Activated CD4-positive, alpha-beta T cell treated with anti-CD3 and anti-CD28 coated beads for 1 hour (primary cell): ENCODE data around the gene ZNF606.
A peak's percentile ranks its signal among the peaks of the same experiment; 100 is the strongest.
"Not testable (repeated sequence)": the region's sequence is repeated elsewhere in the genome, so short reads cannot be mapped to it uniquely, and the experiment has no call there.

ENCODE experiments used
- DNase-seq: peaks from one replicate; pipeline ENCODE4 v3.0.0-alpha.2; 2020

Gene ZNF606

DNA sequence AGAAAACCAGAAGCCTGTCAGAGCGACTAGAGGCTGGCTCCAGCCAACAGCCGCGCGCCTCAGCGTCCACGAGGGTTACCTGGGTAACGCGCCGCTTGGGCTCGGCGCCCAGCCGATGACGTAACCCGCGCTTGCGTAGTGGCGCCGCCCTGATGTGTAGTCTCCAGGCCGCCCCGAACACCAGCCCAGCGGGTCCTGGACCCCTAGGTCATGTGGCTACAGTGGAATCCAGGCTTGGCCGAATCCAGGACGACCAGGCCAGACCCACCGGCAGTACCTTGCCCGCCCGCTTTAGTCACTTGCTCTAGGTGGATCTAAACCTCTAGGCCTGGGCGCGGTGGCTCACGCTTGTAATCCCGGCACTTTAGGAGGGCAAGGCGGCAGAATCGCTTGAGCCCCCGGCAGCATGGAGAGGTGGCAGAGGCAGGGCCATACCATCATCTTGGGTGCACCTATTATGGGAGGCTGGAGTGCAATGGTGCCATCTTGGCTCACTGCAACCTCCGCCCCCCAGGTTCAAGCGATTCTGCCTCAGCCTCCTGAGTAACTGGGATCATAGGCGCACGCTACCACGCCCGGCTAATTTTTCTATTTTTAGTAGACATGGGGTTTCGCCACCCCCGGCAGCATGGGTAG, 7.2 kb upstream of the ZNF606 start:
- peak; percentile 29 for DNase-seq

DNA sequence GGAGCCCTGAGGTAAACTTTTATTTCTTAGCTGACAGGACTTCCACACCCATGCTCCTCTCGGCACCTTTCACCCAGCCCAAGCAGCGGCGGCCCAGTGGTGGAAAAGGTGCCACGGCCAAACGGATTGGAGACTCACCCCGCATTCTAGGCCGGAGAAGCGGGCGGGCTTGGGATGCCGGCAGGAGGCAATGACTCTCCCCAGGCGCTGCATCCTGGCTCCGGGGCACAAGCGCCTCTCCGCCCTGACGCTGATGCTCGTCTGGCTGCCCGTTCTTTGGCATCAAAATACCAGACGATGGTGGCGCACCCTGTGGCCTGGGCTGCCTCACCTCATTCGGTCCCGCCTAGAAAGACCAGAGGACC, 6.7 kb upstream of the ZNF606 start:
- DNase-seq: no peak

DNA sequence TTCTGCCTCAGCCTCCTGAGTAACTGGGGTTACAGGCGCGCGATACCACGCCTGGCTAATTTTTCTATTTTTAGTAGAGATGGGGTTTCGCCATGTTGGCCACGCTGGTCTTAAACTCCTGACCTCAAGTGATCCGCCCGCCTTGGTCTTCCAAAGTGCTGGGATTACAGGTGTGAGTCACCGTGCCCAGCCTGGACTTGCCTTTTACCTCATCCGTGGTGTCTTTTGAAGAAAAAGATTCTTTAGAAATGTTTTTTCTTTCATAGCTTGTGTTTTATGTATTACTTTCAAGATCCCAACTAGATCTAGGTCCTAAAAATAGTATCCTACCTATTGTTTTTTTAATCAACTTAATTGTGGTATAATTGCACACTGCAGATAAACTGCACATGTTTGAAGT, 6.3 kb upstream of the ZNF606 start:
- not testable (repeated sequence) for DNase-seq

DNA sequence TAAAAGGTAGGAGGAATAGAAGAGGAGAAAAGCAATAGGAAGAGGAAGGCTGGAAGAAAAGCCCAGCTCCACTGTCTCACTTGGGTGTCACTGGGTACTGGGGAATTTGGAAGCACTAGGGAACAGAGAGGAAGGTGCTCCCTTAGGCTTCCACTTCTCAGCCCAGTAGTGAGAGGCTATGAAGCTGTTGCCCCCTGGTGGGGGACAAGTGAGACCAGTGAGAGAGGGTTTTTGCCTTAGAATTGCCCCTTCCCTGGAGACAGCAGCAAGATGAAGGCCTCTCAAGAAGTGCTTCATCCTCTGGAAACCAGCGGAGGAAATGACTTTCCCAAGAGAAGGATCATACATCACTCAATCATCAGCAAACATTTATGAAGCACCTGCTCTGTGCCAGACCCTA, 4.7 kb upstream of the ZNF606 start:
- no peak for DNase-seq

DNA sequence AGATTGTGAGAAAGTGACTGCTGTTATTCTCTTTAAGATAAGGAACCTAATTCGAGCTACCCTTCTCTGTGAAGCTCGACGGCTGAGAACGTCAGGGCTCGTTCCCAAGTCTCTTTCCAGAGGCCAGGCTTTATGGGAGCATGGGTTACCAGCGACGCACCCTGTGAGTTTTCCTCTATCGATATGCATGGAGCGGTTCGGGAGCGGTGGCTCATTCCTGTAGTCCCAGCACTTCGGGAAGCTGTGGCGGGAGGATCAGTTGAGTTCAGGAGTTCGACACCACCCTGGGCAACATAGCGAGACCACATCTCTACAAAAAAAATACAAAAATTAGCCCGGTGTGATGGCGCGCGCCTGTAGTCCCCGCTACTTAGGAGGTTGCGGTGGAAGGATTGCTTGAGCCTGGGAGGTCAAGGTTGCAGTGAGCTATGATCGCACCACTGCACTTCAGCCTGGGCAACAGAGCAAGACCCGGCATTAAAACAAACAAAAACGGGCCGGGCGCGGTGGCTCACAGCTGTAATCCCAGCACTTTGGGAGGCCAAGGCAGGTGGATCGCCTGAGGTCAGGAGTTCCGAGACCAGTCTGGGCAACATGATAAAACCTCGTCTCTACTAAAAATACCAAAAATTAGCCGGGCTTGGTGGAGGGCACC, 681 bp upstream of the ZNF606 start:
- no peak for DNase-seq

DNA sequence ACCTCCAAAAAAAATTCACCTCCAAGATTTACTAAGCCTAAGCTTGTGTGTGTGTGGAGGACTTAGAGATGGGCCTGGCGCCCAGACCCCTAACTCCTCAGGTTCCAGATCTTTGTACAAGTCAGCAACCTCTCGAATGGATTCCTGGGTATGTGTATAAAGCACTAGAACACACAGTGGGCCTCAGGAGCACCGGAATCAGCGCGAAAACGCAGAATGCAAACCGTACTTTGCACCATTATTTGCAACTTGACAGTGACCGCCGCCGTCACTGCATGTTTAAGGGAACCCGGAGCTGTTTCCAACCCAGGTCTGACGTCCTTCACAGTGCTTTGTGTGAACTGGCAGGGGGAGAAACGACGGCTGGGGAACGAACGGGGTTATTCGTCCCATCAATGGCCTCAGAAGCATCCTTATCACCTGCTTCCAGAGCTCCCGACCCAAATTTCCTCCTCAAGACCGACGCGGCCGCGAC, 688 bp downstream of the ZNF606 start:
- DNase-seq: no peak

DNA sequence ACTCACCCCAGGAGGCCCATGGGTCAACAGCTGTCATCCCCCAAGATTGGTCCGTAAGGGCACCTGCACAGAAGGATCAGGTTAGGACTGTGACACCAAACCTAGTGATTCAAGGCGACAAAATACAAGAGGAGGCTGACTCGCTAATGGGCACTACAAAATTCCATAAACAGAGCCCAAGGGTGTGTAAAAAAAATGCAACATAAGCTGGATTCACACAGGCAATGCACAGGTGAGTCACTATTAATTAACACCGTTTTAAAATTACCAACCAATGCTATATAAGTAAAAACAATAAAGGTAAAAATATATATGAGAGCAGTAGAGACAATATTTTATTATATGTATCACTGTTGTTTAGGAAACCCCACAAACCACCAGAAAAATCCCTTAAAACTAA, 1.9 kb downstream of the ZNF606 start:
- DNase-seq: no peak

DNA sequence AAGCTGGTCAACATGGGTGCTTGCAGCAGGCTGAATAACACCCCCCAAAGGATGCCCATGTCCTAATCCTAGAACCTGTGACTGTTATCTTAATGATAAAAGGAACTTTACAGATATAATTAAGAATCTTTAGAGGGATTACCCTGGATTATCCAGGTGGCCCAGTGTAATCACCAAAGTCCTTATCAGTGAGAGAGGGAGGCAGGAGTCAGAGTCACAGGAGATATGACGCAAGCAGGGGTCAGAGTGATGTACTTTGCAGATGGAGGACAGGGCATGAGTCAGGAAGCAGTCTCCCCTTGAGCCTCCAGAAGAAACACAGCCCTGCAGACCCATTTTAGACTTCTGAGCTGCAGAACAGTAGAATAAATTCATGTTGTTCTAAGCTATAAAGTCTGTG, 9.8 kb downstream of the ZNF606 start:
- DNase-seq: no peak

DNA sequence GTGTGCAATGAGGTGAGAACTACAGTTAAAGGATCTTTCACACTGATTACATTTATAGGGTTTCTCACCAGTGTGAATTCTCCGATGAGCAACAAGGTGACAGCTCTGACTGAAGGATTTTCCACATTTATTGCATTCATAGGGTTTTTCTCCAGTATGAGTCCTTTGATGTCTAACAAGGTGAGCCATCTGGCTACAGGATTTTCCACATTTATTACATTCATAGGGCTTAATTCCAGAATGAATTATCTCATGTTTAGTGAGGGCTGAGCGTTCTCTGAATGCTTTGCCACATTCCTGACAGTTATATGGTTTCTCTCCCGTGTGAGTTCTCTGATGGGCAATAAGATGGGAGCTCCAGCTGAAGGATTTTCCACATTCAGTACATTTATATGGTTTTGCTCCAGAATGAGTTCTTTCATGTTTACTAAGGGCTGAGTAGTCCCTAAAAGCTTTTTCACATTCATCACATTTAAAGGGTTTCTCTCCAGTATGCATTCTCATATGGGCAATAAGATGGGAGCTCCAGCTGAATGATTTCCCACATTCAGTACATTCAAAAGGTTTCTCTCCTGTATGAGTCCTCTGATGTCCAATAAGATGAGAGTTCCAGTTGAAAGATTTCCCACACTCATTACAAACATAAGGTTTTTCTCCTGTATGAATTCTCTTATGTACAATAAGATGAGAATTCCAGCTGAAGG, 23.9 kb downstream of the ZNF606 start:
- no peak for DNase-seq

DNA sequence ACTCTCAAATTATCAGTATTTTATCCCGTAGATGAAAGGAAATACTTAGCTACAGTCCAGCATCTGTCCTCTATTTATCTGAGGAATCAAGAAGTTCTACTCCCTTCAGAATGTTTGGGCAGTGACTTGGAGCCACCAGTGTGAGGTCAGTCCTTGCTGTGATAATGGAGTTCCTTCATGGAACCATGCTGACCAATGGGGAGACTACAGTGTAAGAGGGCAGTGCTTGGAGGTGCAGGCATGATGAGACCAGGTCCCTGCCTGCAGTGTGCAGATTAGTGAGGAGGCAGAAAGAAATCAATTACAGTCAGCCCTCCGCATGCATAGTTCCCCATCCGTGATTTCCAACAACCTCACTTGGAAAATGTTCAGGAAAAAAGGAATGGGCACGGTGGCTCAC, 28.2 kb downstream of the ZNF606 start, which contains the start of gene C19orf18:
Gene C19orf18, minus strand, starts transcription at position 101 of the 400 bp plus-strand sequence. CDS start 102 bp downstream, outside the sequence.
- DNase-seq: no peak

DNA sequence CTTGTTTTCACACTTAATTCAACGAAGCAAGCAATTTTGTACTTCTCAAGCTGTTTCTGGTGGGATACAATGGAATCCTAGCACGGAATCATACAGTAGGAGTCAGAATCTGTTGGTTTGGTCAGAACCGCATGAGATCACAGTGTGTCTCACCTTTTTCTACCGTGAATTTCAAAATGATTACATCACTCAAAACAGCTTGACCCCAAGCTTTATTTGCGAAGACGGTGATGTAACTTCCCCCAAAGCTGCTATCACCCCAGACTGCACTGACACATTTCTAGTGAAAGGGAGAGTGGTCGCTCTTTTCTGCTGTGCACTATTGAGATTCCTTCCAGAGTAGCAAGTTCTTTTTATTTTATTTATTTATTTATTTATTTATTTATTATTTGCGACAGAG, 37.9 kb downstream of the ZNF606 start:
- DNase-seq: no peak

DNA sequence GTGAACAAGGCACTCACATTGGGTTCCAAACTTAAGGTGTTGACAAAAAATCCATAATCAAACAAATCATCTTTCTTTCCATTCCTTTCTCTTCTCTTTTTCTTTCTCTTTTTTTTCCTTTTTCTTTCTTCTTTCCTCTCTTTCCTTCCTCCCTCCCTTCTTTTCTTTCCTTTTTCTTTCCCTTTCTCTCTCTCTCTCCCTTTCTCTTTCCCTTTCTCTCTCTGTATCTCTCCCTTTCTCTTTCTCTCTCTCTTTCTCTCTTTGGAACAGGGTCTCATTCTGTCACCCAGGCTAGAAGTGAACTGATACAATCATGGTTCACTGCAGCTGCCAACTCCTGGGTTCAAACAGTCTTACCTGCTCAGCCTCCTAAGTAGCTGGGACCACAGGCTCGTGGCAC, 40.8 kb downstream of the ZNF606 start:
- DNase-seq: no peak

DNA sequence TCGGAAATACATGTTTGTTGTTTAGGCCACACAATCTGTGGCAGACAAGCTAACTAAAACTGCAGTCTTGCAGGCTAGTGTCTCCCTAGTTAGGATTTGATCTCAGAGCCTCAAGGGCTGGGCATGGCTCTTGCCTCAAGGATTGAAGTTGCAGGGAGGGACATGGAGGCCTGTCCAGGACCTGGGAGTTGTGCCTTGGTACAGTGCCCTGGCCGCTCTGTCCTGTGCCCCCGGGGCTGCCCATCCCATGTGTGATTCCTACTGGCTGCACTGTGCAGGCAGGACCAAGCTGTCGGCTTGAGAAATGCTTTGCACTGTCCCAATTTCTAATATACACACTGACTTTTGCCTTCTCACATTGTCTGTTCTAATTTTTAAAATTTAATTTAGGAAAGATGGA, 47.6 kb downstream of the ZNF606 start:
- DNase-seq: no peak

DNA sequence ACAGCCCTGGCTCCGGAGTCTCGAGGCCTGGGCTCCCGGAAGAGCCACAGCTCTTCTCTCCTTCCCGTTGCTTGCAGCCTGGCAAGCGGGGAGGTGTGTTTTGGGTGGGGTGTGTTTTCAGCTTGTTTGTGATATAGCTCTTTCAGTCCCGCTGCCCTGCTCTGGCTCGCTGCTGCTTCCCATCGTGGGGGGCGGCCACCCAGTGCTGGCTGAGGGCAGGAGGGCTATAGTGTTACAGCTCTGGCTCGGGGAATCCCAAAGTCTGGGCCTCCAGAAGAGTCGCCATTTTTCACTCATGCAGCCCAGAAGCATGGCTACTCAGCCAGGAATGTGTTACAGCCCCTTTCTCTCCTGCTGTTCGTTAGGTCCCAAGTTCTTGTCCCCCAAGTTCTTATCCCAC, 52.9 kb downstream of the ZNF606 start:
- DNase-seq: no peak

DNA sequence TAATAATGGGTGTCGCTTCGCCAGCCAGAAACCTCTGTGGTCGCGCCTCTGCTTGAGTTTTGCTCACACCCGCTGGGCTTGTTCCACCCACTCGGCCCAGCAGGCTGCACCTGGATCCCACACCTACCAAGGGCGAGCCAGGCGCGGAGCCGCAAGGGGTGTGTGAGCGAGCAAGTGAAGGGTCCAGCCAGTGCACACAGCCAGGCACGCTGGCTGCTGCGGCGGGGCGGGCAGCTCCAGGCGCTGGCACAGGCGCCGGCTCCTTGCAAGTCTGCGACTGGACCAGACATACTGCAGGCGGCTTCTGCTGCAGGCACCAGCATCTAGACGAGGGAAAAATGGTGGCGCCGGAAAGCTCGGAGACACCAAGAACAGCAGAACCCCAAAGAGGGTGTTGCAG, 53.3 kb downstream of the ZNF606 start:
- no peak for DNase-seq

DNA sequence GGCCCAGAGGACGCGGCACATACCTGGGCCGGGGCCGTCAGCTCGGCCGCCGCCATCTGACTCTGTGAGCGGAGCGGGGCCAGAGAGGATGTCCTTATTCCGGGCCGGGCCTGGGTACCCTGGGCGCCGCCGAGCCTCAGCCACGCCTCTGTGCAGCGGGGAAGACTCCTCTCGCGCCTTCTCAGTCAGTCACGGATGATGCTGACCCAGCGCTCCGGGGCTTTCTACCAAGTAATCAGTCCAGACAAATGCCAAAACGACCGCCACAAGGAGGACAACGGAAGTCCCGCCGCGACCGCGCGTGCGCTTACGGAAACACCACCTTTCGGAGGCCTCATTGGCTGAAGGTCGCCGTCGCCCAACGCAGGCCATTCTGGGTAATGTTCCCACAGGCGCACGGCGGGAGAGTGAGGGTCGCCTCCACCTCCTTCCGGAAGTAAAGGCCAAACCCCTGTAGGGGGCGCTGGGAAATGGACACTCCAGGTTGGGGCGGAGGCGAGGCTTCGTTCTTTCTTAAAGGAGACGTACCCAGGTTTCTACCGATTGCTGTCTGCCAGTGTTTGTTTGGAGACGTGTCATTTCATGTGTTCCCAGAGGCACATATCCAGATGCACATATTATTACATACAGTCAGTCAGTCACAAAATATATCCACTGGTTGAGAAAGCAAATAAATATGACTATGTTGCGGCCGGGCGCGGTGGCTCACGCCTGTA, 55.0 kb downstream of the ZNF606 start, which contains the start of gene ZNF256:
Gene ZNF256, minus strand, starts transcription at position 288 of the 716 bp plus-strand sequence. Its CDS starts 232 bp downstream, at position 56.
- DNase-seq: peak; percentile 78

DNA sequence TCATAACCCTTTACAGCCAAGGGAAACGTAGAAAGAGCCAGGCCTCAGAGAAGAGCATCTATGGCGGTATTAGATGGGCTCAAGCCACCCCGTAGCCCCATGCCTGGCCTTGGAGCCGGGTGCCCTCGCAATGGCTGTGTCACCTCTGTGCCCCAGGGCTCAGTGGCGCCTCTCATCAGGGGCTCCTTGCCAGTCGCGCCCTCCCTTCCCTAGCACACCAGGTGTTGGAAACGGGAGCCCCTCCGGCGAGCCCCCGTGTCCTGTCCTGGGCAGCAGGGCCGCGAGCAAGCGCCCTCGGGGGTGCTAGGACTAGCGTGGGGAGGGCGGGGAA, 55.6 kb downstream of the ZNF606 start:
- DNase-seq: no peak

DNA sequence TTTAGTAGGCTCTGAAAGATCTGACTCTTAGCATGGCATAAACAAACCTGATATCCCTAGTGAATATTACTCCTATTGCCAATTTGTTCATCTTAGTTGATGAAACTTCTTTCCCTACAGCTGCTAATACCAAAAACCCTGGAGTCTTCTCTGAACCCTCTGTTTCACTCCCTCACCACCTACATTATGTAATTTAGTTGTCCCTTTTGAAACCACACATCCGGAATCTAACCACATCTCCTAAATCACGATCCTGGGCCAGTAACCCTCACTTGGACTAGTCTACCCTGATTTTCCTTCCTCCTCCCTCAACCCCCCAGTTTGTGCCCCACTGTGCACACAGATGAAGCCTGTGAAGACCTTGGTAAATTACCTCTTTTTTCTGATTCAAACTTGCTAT, 56.3 kb downstream of the ZNF606 start:
- no peak for DNase-seq

DNA sequence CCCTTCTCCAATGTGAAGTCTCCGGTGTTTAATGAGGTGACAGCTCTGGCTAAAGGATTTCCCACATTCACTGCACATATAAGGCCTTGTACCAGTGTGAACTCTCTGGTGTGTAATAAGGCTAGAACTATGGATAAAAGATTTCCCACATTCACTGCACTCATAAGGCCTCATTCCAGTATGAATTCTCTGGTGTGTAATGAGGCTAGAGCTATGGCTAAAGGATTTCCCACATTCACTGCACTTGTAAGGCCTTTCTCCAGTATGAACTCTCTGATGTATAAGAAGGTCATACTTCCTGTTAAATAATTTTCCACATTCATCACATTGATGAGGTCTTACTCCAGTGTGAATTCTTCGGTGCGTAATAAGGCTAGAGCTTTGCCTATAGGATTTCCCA, 61.0 kb downstream of the ZNF606 start:
- DNase-seq: no peak

DNA sequence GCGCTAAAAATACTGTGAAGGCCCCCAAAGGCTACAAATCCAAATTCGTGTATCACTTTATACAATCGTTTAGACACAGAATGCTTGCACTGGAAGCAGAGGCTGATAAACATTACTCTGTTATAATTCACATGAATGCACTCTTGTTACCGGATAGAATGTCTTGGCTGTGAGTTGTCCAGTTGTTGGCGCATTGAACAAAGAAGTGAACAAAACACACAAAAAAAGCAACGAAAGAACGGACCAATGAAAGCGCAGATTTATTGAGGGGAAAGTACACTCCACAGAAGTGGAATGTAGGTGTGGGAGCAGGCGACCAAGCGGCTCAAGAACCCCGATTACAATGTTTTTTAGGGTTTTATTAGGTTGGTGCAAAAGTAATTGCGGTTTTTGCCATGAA, 66.9 kb downstream of the ZNF606 start:
- DNase-seq: no peak

DNA sequence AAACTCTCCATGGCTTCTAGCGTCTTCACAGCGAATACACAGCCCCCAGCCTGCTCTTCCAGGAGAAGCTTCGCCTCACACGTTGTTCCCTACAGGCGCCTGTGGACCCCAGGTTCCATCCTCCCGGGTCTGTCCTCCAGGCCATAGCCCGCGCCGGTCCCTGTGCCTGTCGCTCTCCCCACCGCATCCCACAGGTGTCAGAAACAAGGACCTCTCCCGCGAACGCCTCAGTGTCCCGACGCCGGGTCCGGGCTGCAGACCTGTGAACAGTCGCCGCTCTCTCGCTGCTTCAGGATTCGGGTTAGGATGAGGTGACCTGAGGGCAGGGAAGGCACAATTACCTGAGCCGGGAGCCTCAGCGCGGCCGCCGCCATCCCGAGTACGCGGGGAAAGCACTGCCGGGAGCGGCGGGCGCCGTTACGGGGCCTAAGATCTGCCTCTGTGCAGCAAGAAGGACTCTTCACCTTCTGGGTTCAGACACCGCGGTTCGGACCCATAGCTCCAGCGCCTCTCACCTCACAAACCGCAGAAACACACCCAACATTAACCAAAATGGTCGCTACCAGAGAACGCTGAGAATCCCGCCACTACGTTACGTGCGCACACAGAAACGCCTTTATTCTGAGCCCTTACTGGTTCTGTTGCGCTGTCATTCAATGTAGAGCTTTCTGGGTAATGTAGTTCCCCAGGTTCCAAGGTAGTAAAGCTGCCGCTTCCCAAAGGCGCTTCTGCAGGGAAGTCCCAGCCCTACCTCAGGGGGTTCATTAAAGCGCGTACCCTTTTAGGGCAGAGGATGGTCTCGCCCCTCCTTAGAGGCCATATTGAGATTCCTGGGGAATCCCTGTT, 67.6 kb downstream of the ZNF606 start, which contains the start of gene ZNF418:
Gene ZNF418, minus strand, starts transcription at position 583 of the 846 bp plus-strand sequence. CDS start 1,580 bp downstream, outside the sequence.
- no peak for DNase-seq

DNA sequence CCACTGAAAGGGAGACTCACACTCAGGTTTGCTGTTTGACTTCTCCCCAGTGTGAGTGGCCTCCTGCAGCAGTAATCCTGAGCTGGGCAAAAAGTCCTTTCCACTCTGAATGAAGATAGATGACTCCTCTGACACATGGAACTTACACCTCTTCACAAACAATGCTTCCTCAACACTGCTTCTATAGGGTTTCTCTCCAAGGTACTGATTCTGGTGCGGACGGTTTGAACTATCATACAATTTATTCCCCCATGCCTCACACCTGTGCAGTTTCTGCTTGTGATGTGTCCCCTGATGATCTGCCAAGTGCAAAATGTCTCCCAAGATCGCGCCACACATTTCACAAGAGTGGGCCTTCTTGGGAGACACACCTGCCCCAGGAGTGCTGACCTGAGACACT, 75.0 kb downstream of the ZNF606 start:
- no peak for DNase-seq
